Trophoblast cell (in vitro differentiated cells and primary cell): ENCODE measurements around the gene VEGFD.
"Not testable (repeated sequence)": the region's sequence is repeated elsewhere in the genome, so short reads cannot be mapped to it uniquely, and the experiment has no call there.

ENCODE experiments used
- DNase-seq, 2 donors: peaks; one replicate each; pipeline ENCODE4 v3.0.0-alpha.2; 2016
- H2AFZ ChIP-seq: 2 replicates; pipeline ENCODE4 v1.6.1; 2013; ENCODE audit warnings: low read length, moderate library complexity, mild to moderate bottlenecking; ENCODE audit not compliant: insufficient read depth, poor library complexity
- H2AK5ac ChIP-seq: 2 replicates; pipeline ENCODE4 v1.6.1; 2013; ENCODE audit warnings: mild to moderate bottlenecking, low read length
- H2BK120ac ChIP-seq: 2 replicates; pipeline ENCODE4 v1.6.1; 2013; ENCODE audit warnings: low read length, mild to moderate bottlenecking, moderate library complexity; ENCODE audit not compliant: insufficient read depth, poor library complexity
- H2BK12ac ChIP-seq: 2 replicates; pipeline ENCODE4 v1.6.1; 2013; ENCODE audit warnings: mild to moderate bottlenecking, low read length, moderate library complexity
- H2BK5ac ChIP-seq: 2 replicates; pipeline ENCODE4 v1.6.1; 2013; ENCODE audit warnings: low read length, low read depth, moderate library complexity, mild to moderate bottlenecking; ENCODE audit not compliant: poor library complexity
- H3K14ac ChIP-seq: 2 replicates; pipeline ENCODE4 v1.6.1; 2013; ENCODE audit warnings: mild to moderate bottlenecking, low read length
- H3K18ac ChIP-seq: 2 replicates; pipeline ENCODE4 v1.6.1; 2013; ENCODE audit warnings: mild to moderate bottlenecking, low read length
- H3K23ac ChIP-seq: 2 replicates; pipeline ENCODE4 v1.6.1; 2013; ENCODE audit warnings: low read length
- H3K27ac ChIP-seq: 2 replicates; pipeline ENCODE4 v1.5.1; 2013; ENCODE audit warnings: low read depth, mild to moderate bottlenecking, inconsistent platforms, low read length, moderate library complexity
- H3K27me3 ChIP-seq: 2 replicates; pipeline ENCODE4 v1.6.1; 2013; ENCODE audit warnings: inconsistent platforms, mild to moderate bottlenecking, low read length, moderate library complexity; ENCODE audit not compliant: insufficient read depth
- H3K36me3 ChIP-seq, 2 experiments: 1 replicate in 1 of 2; 2 replicates in 1 of 2; pipeline ENCODE4 v1.6.1; 2013; ENCODE audit warnings: low read length in 2 of 2, mild to moderate bottlenecking in 2 of 2, moderate library complexity in 1 of 2; ENCODE audit not compliant: insufficient read depth in 2 of 2, control insufficient read depth in 1 of 2
- H3K4ac ChIP-seq: 2 replicates; pipeline ENCODE4 v1.6.1; 2013; ENCODE audit warnings: low read depth, mild to moderate bottlenecking, low read length, moderate library complexity
- H3K4me1 ChIP-seq, 2 experiments: 1 replicate in 1 of 2; 2 replicates in 1 of 2; pipeline ENCODE4 v1.6.1; 2013; ENCODE audit warnings: low read length in 2 of 2, mild to moderate bottlenecking in 2 of 2, moderate library complexity in 1 of 2; ENCODE audit not compliant: insufficient read depth in 2 of 2, control insufficient read depth in 1 of 2
- H3K4me2 ChIP-seq: 2 replicates; pipeline ENCODE4 v1.6.1; 2013; ENCODE audit warnings: inconsistent platforms, mild to moderate bottlenecking, low read length, moderate library complexity
- H3K4me3 ChIP-seq: 2 replicates; pipeline ENCODE4 v1.5.1; 2013; ENCODE audit warnings: mild to moderate bottlenecking, low read depth, low read length, inconsistent platforms
- H3K79me1 ChIP-seq: one replicate; pipeline ENCODE4 v1.6.1; 2013; ENCODE audit warnings: low read length
- H3K79me2 ChIP-seq: 2 replicates; pipeline ENCODE4 v1.6.1; 2013; ENCODE audit warnings: low read length, mild to moderate bottlenecking; ENCODE audit not compliant: control insufficient read depth, insufficient read depth, poor library complexity
- H3K9ac ChIP-seq: 2 replicates; pipeline ENCODE4 v1.6.1; 2013; ENCODE audit warnings: mild to moderate bottlenecking, low read length
- H3K9me3 ChIP-seq: 2 replicates; pipeline ENCODE4 v1.6.1; 2013; ENCODE audit warnings: low read depth, mild to moderate bottlenecking, control low read depth, inconsistent platforms, low read length; ENCODE audit not compliant: insufficient read depth
- H4K12ac ChIP-seq: 2 replicates; pipeline ENCODE4 v1.6.1; 2013; ENCODE audit warnings: low read depth, mild to moderate bottlenecking, low read length, moderate library complexity
- H4K8ac ChIP-seq: 2 replicates; pipeline ENCODE4 v1.6.1; 2013; ENCODE audit warnings: low read depth, mild to moderate bottlenecking, low read length, moderate library complexity
- H4K91ac ChIP-seq: one replicate; pipeline ENCODE4 v1.6.1; 2013; ENCODE audit warnings: low read depth, mild to moderate bottlenecking, low read length, moderate library complexity
- WGBS: extraction: QIAGEN DNeasy Blood & Tissue Kit; methylation state at CpG from one replicate; pipeline ENCODE4 v1.1.7; 2013; ENCODE audit warnings: missing lambda C conversion rate; ENCODE audit not compliant: insufficient read length, insufficient coverage; ENCODE audit errors: extremely low coverage; 5-methylcytosine and 5-hydroxymethylcytosine counted together

VEGFD gene

GRCh38 chrX:15305899-15306298 lies 78.3 kb downstream of the VEGFD start:
- not testable (repeated sequence) for H3K14ac ChIP-seq, DNase-seq, H4K91ac ChIP-seq, H2BK120ac ChIP-seq, H3K18ac ChIP-seq, H4K12ac ChIP-seq, H3K4me3 ChIP-seq, H3K79me2 ChIP-seq, H3K23ac ChIP-seq, H3K9ac ChIP-seq, H2BK5ac ChIP-seq, H3K79me1 ChIP-seq, H3K4ac ChIP-seq, H3K4me2 ChIP-seq, H4K8ac ChIP-seq, H2BK12ac ChIP-seq, H3K36me3 ChIP-seq, H3K4me1 ChIP-seq, H2AFZ ChIP-seq, H3K27me3 ChIP-seq, H2AK5ac ChIP-seq, H3K27ac ChIP-seq, H3K9me3 ChIP-seq
- WGBS: no CpG with 5 or more reads among the region's 3 CpGs

GRCh38 chrX:15301924-15302323 lies 82.3 kb downstream of the VEGFD start:
- Histone ChIP-seq H4K12ac (no peak overlapping the region), H3K9ac (no peak overlapping the region), H3K4me1 (peaks cover 0 to 2% of the 10 kb centered on the region in 2 experiments), H4K8ac (no peak overlapping the region), H2AFZ (no peak overlapping the region), H3K4ac (no peak overlapping the region), H3K14ac (no peak overlapping the region), H2BK12ac (no peak overlapping the region), H4K91ac (no peak overlapping the region), H3K27ac (no peak overlapping the region), H3K4me2 (no peak overlapping the region), H3K4me3 (no peak overlapping the region), H3K27me3 (no peaks in the 10 kb centered on the region), H3K9me3 (no peaks in the 10 kb centered on the region), H2BK120ac (no peak overlapping the region), H2AK5ac (no peak overlapping the region), H3K79me2 (no peaks in the 10 kb centered on the region), H3K23ac (no peak overlapping the region), H3K18ac (no peak overlapping the region), H3K36me3 (no peaks in the 10 kb centered on the region), H3K79me1 (no peaks in the 10 kb centered on the region), H2BK5ac (no peak overlapping the region)
- WGBS: no CpG with 5 or more reads among the region's 4 CpGs
- peak; percentile 6 to 39 for DNase-seq

DNA sequence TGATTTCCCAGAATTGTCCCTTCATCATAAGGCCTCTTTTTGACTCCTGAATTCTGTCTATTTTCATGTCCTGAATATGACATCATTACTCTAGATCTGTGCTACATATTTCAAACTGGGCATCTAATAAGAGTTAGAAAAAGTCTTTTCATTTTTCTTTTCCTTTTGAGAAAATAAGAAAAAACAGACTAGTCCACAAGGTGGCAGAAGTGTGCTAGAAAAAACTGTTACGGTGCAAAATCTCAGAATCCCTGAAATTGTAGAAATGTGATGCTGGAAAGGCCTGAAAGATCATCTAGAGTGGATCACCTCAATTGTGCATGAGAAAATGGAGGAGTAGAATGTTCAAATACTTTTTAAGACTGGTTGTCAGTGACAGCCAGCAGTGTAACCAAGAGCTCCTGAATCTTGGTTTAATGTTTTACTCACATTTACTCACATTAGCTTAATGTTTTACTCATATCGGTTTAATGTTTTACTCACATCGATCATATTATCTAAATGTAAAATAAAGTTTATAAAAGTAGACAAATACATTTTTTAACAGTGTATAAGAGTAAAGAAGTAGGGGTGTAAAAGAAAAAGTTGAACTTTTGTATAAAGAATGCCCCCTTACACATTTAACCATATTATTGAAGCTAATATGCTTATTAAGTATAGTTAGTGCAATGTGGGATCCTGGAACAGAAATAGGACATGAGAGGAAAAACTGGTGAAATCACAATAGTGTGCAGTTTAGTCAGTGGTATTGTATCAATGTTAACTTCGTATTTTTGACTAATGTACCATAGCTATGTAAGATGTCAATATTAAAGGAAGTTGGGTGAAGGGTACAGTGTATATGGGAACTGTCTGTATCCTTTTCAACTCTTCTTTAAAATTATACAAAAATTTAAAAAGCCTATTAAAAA lies 84.0 kb downstream of the VEGFD start:
- no peaks in the 10 kb centered on the region for H3K79me1 ChIP-seq
- no peaks in the 10 kb centered on the region for H3K79me2 ChIP-seq
- H3K4me3 ChIP-seq: no peak overlapping the region
- H2BK120ac ChIP-seq: no peak overlapping the region
- H4K12ac ChIP-seq: no peak overlapping the region
- no peak overlapping the region for H3K14ac ChIP-seq
- H2AFZ ChIP-seq: no peak overlapping the region
- no peak overlapping the region for H3K23ac ChIP-seq
- H3K9me3 ChIP-seq: no peaks in the 10 kb centered on the region
- H2BK12ac ChIP-seq: no peak overlapping the region
- no peak overlapping the region for H3K27ac ChIP-seq
- peaks cover 0 to 2% of the 10 kb centered on the region in 2 experiments for H3K4me1 ChIP-seq
- no peak overlapping the region for H3K18ac ChIP-seq
- H3K27me3 ChIP-seq: no peaks in the 10 kb centered on the region
- peak in 1 of 2 donors; percentile 53 for DNase-seq
- H4K91ac ChIP-seq: no peak overlapping the region
- WGBS: no CpG with 5 or more reads among the region's 4 CpGs
- H3K4me2 ChIP-seq: no peak overlapping the region
- H2AK5ac ChIP-seq: no peak overlapping the region
- no peak overlapping the region for H3K9ac ChIP-seq
- no peaks in the 10 kb centered on the region for H3K36me3 ChIP-seq
- no peak overlapping the region for H2BK5ac ChIP-seq
- no peak overlapping the region for H4K8ac ChIP-seq
- H3K4ac ChIP-seq: no peak overlapping the region

- Histone ChIP-seq H3K9ac (no peak overlapping the region), H4K91ac (no peak overlapping the region), H3K18ac (no peak overlapping the region), H4K12ac (no peak overlapping the region), H3K9me3 (no peaks in the 10 kb centered on the region), H3K79me2 (no peaks in the 10 kb centered on the region), H3K79me1 (no peaks in the 10 kb centered on the region), H3K4ac (no peak overlapping the region), H4K8ac (no peak overlapping the region), H3K36me3 (no peaks in the 10 kb centered on the region), H3K27me3 (no peaks in the 10 kb centered on the region), H3K23ac (no peak overlapping the region), H2BK12ac (no peak overlapping the region), H3K27ac (no peak overlapping the region), H3K4me2 (no peak overlapping the region), H3K14ac (no peak overlapping the region), H2AK5ac (no peak overlapping the region), H3K4me1 (peaks cover 0 to 2% of the 10 kb centered on the region in 2 experiments), H2BK5ac (no peak overlapping the region), H3K4me3 (no peak overlapping the region), H2BK120ac (no peak overlapping the region), H2AFZ (no peak overlapping the region)
- DNase-seq: no peak
- WGBS: no CpG with 5 or more reads among the region's 3 CpGs
Measured at GRCh38 chrX:15298780-15299179, 85.4 kb downstream of the VEGFD start.
